Skeletal muscle cell (primary cell): Measurements from ENCODE around the gene ADCY6.
"Not testable (repeated sequence)": the region's sequence is repeated elsewhere in the genome, so short reads cannot be mapped to it uniquely, and the experiment has no call there.

Source experiments
- DNase-seq: peaks from one replicate; pipeline ENCODE4 v3.0.0-alpha.2; 2010; ENCODE audit warnings: low read depth
- H3K4me3 ChIP-seq: 2 replicates; pipeline ENCODE4 v1.5.1; 2011; ENCODE audit warnings: low read depth, mild to moderate bottlenecking, control low read depth, low read length, moderate library complexity

The ADCY6 gene

DNA sequence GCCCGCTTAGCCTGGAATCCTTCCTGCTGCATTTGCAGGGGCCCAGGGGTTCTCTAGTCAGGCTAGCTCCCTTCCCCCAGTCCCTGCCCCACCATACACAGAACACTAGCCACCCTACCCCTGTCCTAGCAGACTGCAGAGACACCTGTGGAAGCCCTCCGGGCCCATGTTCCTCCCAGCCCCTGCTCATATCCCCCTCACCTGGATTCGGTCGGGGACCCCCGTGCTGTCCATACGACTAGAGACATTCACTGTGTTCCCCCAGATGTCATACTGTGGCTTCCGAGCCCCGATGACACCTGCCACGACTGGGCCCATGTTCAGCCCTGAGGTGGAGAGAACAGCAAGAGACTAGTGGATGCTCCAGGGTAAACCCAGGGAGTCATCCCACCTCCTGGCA, 20.2 kb downstream of the ADCY6 start:
- no peak for DNase-seq
- no peak overlapping the region for H3K4me3 ChIP-seq

GRCh38 chr12:48768147-48768546, 20.7 kb downstream of the ADCY6 start:
- no peak overlapping the region for H3K4me3 ChIP-seq
- DNase-seq: no peak

DNA sequence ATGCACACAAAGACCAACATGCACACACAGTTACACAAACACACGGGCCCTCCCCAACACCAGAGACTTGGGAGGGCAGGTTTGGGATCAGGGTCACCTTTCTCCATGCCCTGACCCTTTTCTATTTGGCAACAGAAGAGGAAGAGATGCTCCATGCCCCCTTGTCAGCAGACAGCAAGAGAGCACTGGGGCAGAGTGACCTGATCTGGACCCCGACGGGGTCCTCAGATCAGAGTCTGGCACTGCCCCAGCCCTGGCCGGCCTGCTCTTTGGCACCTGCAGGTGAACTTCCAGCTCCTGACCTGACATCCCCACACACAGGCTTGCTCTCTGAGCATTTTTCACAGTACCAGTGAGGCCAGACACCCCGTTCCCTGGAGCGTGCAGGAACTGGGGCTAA, 21.4 kb downstream of the ADCY6 start:
- no peak for DNase-seq
- no peak overlapping the region for H3K4me3 ChIP-seq

DNA sequence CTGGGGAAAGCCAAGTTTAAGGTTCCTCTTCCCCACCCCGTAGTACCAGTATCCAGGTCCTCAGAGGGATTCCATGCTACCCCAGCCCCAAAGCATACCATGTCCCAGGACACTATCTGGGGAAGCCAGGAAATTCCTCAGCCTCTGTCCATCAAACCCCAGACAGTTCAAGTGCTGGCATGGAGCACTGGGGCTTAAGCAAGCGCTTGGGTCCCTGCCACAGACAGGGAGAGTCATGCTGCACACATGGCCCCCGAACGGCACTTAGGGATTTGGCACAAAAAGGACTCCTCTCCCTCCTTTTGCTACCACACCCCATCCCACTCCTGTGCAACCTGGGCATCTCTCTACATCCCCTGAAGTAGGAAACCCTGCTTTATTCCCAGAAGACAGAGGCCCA, 21.8 kb downstream of the ADCY6 start:
- DNase-seq: no peak
- H3K4me3 ChIP-seq: no peak overlapping the region

DNA sequence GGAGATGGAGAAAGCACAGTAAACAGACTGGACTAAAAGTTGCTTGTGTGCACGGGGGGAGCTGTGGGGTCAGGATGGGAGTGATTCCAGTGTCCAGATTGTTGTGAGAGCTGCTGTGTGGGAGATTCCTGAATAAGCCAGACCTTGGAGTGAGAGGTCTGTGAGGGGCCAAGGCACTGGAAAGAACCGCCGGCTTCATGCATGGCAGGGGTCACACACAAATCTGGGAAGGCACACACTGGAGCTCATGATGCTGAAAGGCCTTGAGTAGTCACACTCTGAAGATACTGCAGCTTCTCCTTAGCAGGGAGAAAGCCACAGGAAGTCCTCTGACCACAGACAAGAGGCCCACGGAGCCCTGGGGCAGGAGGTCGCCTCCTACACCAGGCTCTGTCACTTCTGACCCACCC, 23.1 kb downstream of the ADCY6 start:
- no peak for DNase-seq
- no peak overlapping the region for H3K4me3 ChIP-seq

DNA sequence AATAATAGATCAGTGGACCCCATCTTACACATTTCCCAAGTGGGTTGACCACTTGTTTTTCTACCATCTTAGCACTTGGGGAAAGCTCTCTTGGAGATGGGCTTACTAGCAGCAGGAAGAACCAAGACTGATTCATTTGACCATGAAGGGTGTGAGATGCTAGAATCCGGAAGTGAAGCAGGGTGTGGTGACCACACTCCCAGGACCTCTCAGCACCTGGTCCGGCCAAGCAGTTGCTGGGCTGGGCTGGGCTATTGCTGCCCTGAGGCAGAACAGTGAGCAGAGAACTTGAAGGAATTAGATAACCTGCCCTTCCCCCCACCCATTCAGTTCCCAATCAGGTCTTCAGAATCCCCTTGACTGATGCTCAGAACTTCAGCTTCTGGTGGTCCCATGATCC, 24.4 kb downstream of the ADCY6 start:
- DNase-seq: no peak

GRCh38 chr12:48758737-48759136, 30.2 kb downstream of the ADCY6 start:
- no peak overlapping the region for H3K4me3 ChIP-seq
- DNase-seq: no peak

More for the DNA sequence above, 24.4 kb downstream of the ADCY6 start:
- no peak overlapping the region for H3K4me3 ChIP-seq

DNA sequence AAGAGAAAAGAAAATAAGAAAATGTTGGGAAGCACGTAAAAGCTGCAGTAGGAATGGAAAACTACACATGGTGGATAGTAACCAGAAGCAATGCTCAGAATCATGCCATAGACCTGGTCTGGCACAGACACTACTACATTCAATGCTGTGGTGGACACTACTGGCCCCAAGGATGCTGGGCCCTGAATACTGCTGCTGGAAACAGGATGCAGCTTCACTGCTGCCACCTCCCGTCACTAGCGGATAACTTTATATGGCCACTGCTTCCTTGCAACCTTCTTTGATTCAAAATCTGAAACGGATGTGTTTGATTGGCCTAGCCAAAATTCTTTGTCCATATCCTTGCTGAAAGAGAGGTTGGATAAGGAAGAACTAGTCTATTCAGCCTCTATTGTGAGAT, 30.7 kb downstream of the ADCY6 start:
- no peak for DNase-seq
- no peak overlapping the region for H3K4me3 ChIP-seq

DNA sequence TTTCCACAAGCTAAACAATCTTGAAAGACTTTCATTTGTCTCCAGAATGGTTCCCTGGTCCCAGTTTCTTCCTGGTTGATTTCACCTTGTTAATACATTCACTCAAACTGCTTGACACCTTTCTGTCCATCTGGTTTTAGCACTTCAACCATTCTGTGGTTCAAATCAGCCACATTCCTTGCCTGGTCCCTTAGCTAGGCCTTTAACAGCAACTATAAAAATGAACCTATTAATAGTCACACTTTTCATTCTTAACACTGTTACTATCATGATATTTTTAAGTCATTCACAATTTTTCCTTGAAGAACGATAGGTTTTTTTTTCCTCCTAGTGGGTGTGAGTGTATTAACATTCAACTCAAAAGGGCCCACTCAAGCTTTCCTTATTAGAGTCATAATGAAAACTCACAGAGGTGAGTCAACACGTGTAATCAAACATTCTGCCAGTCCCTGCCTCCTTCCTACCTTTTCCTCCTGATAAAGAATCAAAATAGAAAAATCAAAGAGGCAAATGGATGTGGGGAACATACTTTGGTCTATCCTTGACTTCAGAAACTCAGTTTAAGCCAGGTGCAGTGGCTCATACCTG, 38.0 kb downstream of the ADCY6 start:
- no peak for DNase-seq

GRCh38 chr12:48750215-48750614, 38.7 kb downstream of the ADCY6 start:
- DNase-seq: no peak
- H3K4me3 ChIP-seq: no peak overlapping the region

More for the DNA sequence above, 38.0 kb downstream of the ADCY6 start:
- H3K4me3 ChIP-seq: no peak overlapping the region

DNA sequence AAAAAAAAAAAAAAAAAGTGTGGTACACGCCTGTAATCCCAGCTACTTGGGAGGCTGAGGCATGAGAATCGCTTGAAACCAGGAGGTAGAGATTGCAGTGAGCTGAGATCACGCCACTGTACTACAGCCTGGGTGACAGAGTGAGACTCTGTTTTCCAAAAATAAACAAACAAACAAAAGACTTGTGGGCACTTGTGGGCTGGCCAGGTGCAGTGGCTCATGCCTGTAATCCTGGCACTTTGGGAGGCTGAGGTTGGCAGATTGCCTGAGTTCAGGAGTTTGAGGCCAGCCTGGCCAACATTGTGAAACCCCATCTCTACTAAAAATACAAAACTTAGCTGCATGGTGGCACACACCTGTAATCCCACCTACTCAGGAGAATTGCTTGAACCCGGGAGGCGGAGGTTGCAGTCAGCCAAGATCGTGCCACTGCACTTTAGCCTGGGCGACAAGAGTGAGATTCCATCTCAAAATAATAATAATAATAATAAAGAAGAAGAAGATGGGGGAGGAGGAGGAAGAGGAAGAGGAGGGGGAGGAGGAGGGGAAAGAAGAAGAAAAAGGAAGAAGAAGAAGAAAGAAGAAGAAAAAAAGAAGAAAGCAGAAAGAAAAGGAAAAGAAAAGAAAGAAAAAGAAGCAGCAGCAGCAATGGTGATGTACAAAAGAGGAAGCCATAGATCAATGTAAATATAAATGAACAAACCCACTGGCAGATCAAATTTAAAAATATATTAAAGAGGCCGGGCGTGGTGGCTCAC, 44.5 kb downstream of the ADCY6 start:
- H3K4me3 ChIP-seq: no peak overlapping the region
- no peak for DNase-seq

DNA sequence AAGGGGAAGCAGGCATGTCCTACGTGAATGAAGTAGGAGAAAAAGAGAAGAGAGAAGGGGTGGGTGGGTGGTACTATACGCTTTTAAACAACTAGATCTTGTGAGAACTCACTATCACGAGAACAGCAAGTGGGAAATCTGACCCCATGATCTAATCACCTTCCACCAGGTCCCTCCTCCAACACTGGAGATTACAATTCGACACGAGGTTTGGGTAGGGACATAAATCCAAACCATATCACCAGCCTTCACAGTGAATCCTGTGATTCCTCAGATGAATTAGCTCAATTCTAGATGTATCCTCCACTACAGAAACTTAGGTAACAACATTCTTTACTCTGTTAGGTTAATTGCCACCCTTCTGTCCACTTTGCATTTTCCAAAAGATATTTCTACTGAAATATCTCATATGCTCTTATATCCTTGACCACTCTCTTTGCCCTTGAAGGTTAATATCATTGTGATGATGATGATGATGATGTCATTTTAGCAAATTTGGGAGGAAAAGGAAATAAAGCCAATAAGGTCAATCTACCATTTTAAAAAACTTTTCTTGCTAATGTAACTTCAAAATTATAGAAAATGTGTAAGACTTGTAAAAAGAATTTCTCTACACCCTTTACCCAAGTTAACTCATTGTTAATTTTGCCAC, 49.1 kb downstream of the ADCY6 start:
- H3K4me3 ChIP-seq: no peak overlapping the region
- DNase-seq: no peak

GRCh38 chr12:48736456-48736855, 52.4 kb downstream of the ADCY6 start:
- H3K4me3 ChIP-seq: no peak overlapping the region
- DNase-seq: no peak

- H3K4me3 ChIP-seq: no peak overlapping the region
- no peak for DNase-seq
Observed at GRCh38 chr12:48728807-48729206, 60.1 kb downstream of the ADCY6 start.

DNA sequence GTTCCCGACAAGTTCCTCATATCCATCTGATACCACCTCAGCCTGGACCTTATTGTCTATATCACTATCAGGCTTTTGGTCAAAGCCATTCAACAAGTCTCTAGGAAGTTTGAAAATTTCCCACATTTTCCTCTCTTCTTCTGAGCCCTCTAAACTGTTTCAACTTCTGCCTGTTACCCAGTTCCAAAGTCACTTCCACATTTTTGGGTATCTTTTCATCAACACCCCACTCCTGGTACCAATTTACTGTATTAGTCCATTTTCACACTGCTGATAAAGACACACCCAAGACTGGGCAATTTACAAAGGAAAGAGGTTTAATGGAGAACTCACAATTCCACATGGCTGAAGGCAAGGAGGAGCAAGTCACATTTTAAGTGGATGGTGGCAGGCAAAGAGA, 68.2 kb downstream of the ADCY6 start:
- not testable (repeated sequence) for DNase-seq, H3K4me3 ChIP-seq

- not testable (repeated sequence) for H3K4me3 ChIP-seq, DNase-seq
Observed at GRCh38 chr12:48720171-48720570, 68.7 kb downstream of the ADCY6 start.

GRCh38 chr12:48719002-48719401, 69.9 kb downstream of the ADCY6 start:
- not testable (repeated sequence) for H3K4me3 ChIP-seq, DNase-seq

DNA sequence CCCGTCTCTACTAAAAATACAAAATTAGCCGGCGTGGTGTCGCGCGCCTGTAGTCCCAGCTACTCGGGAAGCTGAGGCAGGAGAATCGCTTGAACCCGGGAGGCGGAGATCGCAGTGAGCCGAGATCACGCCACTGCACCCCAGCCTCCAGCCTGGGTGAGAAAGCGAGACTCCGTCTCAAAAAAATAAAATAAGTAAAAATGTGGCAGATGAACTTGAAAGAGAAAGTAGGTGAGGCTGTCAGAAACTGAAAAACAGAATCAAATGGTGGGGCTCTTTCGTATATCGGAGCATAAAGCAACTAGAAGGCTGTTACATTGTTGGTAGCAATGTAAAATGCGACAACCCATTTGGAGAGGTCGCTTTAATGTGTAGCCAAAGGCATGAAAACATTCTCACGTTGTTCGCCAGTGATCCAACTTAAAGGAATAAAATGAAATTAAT, 71.6 kb downstream of the ADCY6 start:
- DNase-seq: no peak
- peak overlapping the region; percentile 79 for H3K4me3 ChIP-seq

DNA sequence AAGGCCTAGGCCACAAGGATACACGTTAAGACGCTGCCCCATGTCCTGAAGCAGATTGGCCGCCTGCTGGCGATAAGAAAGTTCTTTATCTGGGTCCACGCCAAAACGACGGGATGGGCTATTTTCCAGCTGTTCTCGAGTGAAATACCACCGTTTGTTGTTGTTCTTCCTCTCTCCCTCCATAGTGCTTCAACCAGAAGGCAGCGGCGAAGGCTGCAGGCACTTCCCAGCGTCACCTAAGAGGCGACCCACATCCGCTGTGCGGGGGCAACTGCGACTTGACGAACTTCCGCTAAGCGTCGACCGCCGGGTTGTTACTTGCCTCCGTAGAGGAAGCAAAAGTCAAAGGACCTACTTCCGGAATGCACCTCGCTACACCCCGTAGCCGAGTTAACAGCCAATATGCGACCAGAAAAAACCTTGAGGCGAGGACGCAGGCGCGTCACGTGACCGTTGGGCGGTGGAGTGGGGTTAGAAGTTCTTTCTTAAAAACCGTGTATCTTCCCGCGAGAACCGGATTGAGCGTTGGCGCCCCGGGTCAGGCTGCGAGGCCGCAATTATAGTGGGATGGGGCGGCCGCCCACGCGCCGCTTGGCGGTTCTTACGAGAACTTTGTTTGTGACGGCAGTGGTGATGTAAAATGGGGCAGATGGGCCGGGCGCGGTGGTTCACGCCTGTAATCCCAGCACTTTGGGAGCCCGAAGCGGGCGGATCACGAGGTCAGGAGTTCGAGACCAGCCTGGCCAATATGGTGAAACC, 72.2 kb downstream of the ADCY6 start, which contains the start of gene CCNT1:
TSS of gene CCNT1 (minus strand) at position 215 of the 759 bp plus-strand sequence. CDS start at position 183, 32 bp downstream.
- H3K4me3 ChIP-seq: peak within 1 kb of the TSS; percentile 79
- peak; percentile 100 for DNase-seq
